Measurements from ENCODE around the gene HYAL2.

- no peak for TF ChIP-seq CEBPB (IDR thresholded peaks at IDR 0.05)
- no peak for TF ChIP-seq BHLHE40 (IDR thresholded peaks at IDR 0.05; ENCODE audit: low read depth, low read length)
- TF ChIP-seq KDM5A (IDR thresholded peaks at IDR 0.05): no peak
Measured at GRCh38 chr3:50322386-50323091, at the start of gene HYAL2.

Measured in A549 (cell line).